ENCODE measurements around the gene PLEKHA6. TPM values are rescaled to one million over a fixed set of nuclear protein-coding genes. Genes with fewer than 3 reads are reported as not detected.

PLEKHA6 gene
- total and polyA plus RNA-seq, 2 of the 4 experiments (the other 2 are of a cell fraction) = 8.2 to 19.9 TPM

- Histone ChIP-seq H3K4ac (ENCODE audit: low read depth, low read length) (peak overlapping the region; percentile 21; the same call in 1 of the 2 replicates), H3K9ac (ENCODE audit: low read depth, low read length) (no peak overlapping the region), H2AFZ (replicated peaks; ENCODE audit: low read length, poor library complexity) (no peak overlapping the region), H3K27ac (ENCODE audit: insufficient read depth, low read length) (no peak overlapping the region), H4K20me1 (ENCODE audit: insufficient read depth, low read length) (no peaks in the 10 kb centered on the region), H2BK120ac (ENCODE audit: low read depth, low read length) (peak overlapping the region; percentile 96; the same call in 1 of the 2 replicates), H4K91ac (ENCODE audit: insufficient read depth, low read depth, low read length) (peak overlapping the region; percentile 25; the same call in 1 of the 2 replicates), H3K56ac (ENCODE audit: extremely low read depth, insufficient read depth, low read length) (no peak overlapping the region), H3K79me1 (ENCODE audit: low read depth in 1 of 2, low read length in 2 of 2) (peaks cover 0 to 23% of the 10 kb centered on the region in 2 experiments; a peak in 2 of 4 replicates), H3K36me3 (ENCODE audit: control insufficient read depth, insufficient read depth, low read length) (no peaks in the 10 kb centered on the region), H3K14ac (replicated peaks; ENCODE audit: low read depth, low read length) (no peak overlapping the region), H3K4me3 (ENCODE audit: insufficient read depth, low read depth, low read length) (no peak overlapping the region), H2BK20ac (ENCODE audit: low read depth, low read length) (0 out of 2 replicates have a peak overlapping the region, but pooled peaks have one; percentile 12), H3K9me1 (ENCODE audit: insufficient read depth, low read length) (peaks cover 7% of the 10 kb centered on the region; the same call in 1 of the 2 replicates), H2AK5ac (ENCODE audit: low read depth, low read length) (peak overlapping the region; percentile 61), H3K9me3 (ENCODE audit: control insufficient read depth, insufficient read depth, low read length) (no peaks in the 10 kb centered on the region), H3K4me1 (ENCODE audit: control insufficient read depth, insufficient read depth, low read length) (peaks cover 11% of the 10 kb centered on the region), H4K5ac (ENCODE audit: low read depth, low read length) (peak overlapping the region; percentile 45), H2BK15ac (ENCODE audit: low read depth, low read length) (peak overlapping the region; percentile 17; the same call in 1 of the 3 replicates), H4K8ac (ENCODE audit: low read depth in 2 of 2, low read length in 2 of 2) (peak overlapping the region in 1 of 2 experiments; percentile 19; a peak in 1 of 4 replicates), H3K18ac (ENCODE audit: low read depth, low read length) (peak overlapping the region; percentile 27; the same call in 1 of the 2 replicates), H3K4me2 (ENCODE audit: low read depth, low read length) (no peak overlapping the region), H2BK5ac (ENCODE audit: low read depth, low read length, poor library complexity, severe bottlenecking) (no peak overlapping the region), H2AK9ac (replicated peaks; ENCODE audit: low read depth, low read length, poor library complexity) (no peak overlapping the region), H3K23ac (ENCODE audit: low read depth, low read length) (no peak overlapping the region), H3K27me3 (ENCODE audit: control insufficient read depth, insufficient read depth, low read length) (no peaks in the 10 kb centered on the region)
- 60% methylated on average over 1 of the region's 4 CpGs; no CpG with 5 or more reads in 1 of the 2 experiments for WGBS, 2 experiments (ENCODE audit: extremely low coverage in 2 of 2, insufficient read length in 1 of 2)
- DNase-seq (no peak), ATAC-seq (ENCODE audit: low read depth) (no peak)
- dilution Hi-C loops (cut with HindIII; ENCODE audit: low sequenced_read_pairs, unreplicated experiment) = no loop called here
- POLR2A ChIA-PET (ENCODE audit: unreplicated experiment) = interaction anchor here (1.0 kb wide), 1 partner anchor 16 kb away, joined by 3 read pairs; no protein-coding TSS in a partner anchor
- intact Hi-C loops (cut with micrococcal nuclease) = no loop called here
- CTCF ChIA-PET = interaction anchor here (0.8 to 1.1 kb wide), 3 partner anchors 49 to 94 kb away, joined by 3 to 4 read pairs (median 4); partner anchors contain the start of genes GOLT1A and PLEKHA6
- BruUV-seq (replicated peaks) = no TSS peak
- TF ChIP-seq POLR2A (IDR thresholded peaks at IDR 0.05; ENCODE audit: low read depth, low read length) (no peak), CEBPB (IDR thresholded peaks at IDR 0.05; ENCODE audit: low read depth, low read length) (no peak), CHD1 (IDR thresholded peaks at IDR 0.05; ENCODE audit: low read depth, low read length) (no peak), CTCF (conservative IDR thresholded peaks at IDR 0.05; ENCODE audit: low read depth, low read length) (no peak), NFE2L2 (IDR thresholded peaks at IDR 0.05; ENCODE audit: low read depth, low read length) (no peak), RFX5 (IDR thresholded peaks at IDR 0.05; ENCODE audit: low read depth, low read length) (no peak)
- TF ChIP-seq, protein P1, sequence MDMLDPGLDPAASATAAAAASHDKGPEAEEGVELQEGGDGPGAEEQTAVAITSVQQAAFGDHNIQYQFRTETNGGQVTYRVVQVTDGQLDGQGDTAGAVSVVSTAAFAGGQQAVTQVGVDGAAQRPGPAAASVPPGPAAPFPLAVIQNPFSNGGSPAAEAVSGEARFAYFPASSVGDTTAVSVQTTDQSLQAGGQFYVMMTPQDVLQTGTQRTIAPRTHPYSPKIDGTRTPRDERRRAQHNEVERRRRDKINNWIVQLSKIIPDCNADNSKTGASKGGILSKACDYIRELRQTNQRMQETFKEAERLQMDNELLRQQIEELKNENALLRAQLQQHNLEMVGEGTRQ (IDR thresholded peaks at IDR 0.05; ENCODE audit: low read depth, low read length) = no peak
- in situ Hi-C loops (cut with MboI; ENCODE audit: low sequenced_read_pairs) = no loop called here
Measured at GRCh38 chr1:204308023-204308628, 51.6 kb downstream of the PLEKHA6 start.

All from IMR-90 (cell line).